Skin epidermis (tissue), 12 donors: Measurements from ENCODE around the gene MCAM.

Source experiments
- H3K27ac ChIP-seq, 21 experiments: fragments of 200-600 bp; sonication (generic) in 11 of 21; one replicate each; pipeline ENCODE4 v1.5.0; 2020; ENCODE audit warnings: mild to moderate bottlenecking in 3 of 21, inconsistent platforms in 2 of 21, moderate library complexity in 2 of 21
- H3K4me3 ChIP-seq, 7 experiments: fragments of 200-600 bp; sonication (generic) in 2 of 7; one replicate each; pipeline ENCODE4 v1.5.0; 2020; ENCODE audit warnings: inconsistent platforms in 2 of 7, mild to moderate bottlenecking in 2 of 7, moderate library complexity in 1 of 7

MCAM gene

GRCh38 chr11:119347242-119347641 lies 30.3 kb upstream of the MCAM start:
- H3K4me3 ChIP-seq, result no peak overlapping the region
- H3K27ac ChIP-seq, result peak overlapping the region in 11 of 21 experiments; percentile 2 to 74 (median 54)

- H3K4me3 ChIP-seq, result no peak within 1 kb of the TSS
Observed at GRCh38 chr11:119346605-119347004, 29.7 kb upstream of the MCAM start, which contains the start of gene MFRP. Gene MFRP (minus strand): TSS chr11:119346705. CDS start chr11:119346513, 192 bp downstream.

GRCh38 chr11:119345685-119346084 lies 28.8 kb upstream of the MCAM start:
- no peak overlapping the region for H3K4me3 ChIP-seq
- H3K27ac ChIP-seq, result no peak overlapping the region

More at GRCh38 chr11:119346605-119347004, 29.7 kb upstream of the MCAM start, which contains the start of gene MFRP:
- peak within 1 kb of the TSS in 13 of 21 experiments; percentile 2 to 74 (median 52) for H3K27ac ChIP-seq

GRCh38 chr11:119344291-119345010 lies 27.5 kb upstream of the MCAM start:
- H3K4me3 ChIP-seq, result no peak overlapping the region
- H3K27ac ChIP-seq, result no peak overlapping the region

GRCh38 chr11:119343726-119344125 lies 26.8 kb upstream of the MCAM start:
- Histone ChIP-seq H3K27ac (no peak overlapping the region), H3K4me3 (no peak overlapping the region)

- Histone ChIP-seq H3K4me3 (no peak overlapping the region), H3K27ac (no peak overlapping the region)
Observed at GRCh38 chr11:119342362-119343130, 25.6 kb upstream of the MCAM start.

GRCh38 chr11:119342023-119342300 lies 25.0 kb upstream of the MCAM start:
- H3K27ac ChIP-seq, result peak overlapping the region in 2 of 21 experiments; percentile 86 to 93
- no peak overlapping the region for H3K4me3 ChIP-seq

GRCh38 chr11:119341222-119342022 lies 24.5 kb upstream of the MCAM start:
- no peak overlapping the region for H3K4me3 ChIP-seq
- peak overlapping the region in 16 of 21 experiments; percentile 1 to 96 (median 88) for H3K27ac ChIP-seq

GRCh38 chr11:119340335-119341221 lies 23.6 kb upstream of the MCAM start, which contains the start of gene C1QTNF5:
Gene C1QTNF5 (minus strand): TSS chr11:119340883. CDS start chr11:119340397, 486 bp downstream.
- Histone ChIP-seq H3K27ac (peak within 1 kb of the TSS; percentile 75 to 96 (median 86)), H3K4me3 (peak within 1 kb of the TSS; percentile 32 to 66 (median 45))

GRCh38 chr11:119339589-119340334 lies 22.8 kb upstream of the MCAM start:
- Histone ChIP-seq H3K4me3 (peak overlapping the region; percentile 32 to 66 (median 45)), H3K27ac (peak overlapping the region; percentile 75 to 96 (median 86))

GRCh38 chr11:119338965-119339588 lies 22.1 kb upstream of the MCAM start:
- Histone ChIP-seq H3K4me3 (peak overlapping the region; percentile 32 to 66 (median 45)), H3K27ac (peak overlapping the region in 15 of 21 experiments; percentile 79 to 96 (median 88))

- peak overlapping the region in 4 of 7 experiments; percentile 43 to 66 (median 48) for H3K4me3 ChIP-seq
- peak overlapping the region in 7 of 21 experiments; percentile 21 to 96 (median 79) for H3K27ac ChIP-seq
Observed at GRCh38 chr11:119338318-119338890, 21.5 kb upstream of the MCAM start.

GRCh38 chr11:119337581-119338317 lies 20.8 kb upstream of the MCAM start:
- peak overlapping the region in 4 of 21 experiments; percentile 25 to 35 (median 28) for H3K27ac ChIP-seq
- no peak overlapping the region for H3K4me3 ChIP-seq

- H3K4me3 ChIP-seq, result no peak overlapping the region
- peak overlapping the region in 1 of 21 experiments; percentile 25 for H3K27ac ChIP-seq
Observed at GRCh38 chr11:119336744-119337469, 20.0 kb upstream of the MCAM start.

GRCh38 chr11:119335655-119336543 lies 19.0 kb upstream of the MCAM start:
- no peak overlapping the region for H3K27ac ChIP-seq
- no peak overlapping the region for H3K4me3 ChIP-seq
